HepG2 (cell line): ENCODE data around the gene FNDC10. TPM values are rescaled to one million over a fixed set of nuclear protein-coding genes. Genes with fewer than 3 reads are reported as not detected.

Experiments
- AFF4 ChIP-seq: sonication (generic); formaldehyde crosslinking; IDR thresholded peaks from 2 replicates; pipeline ENCODE4 v1.4.0; 2020; ENCODE audit warnings: missing genetic modification reagents
- CC2D1A ChIP-seq: sonication (generic); formaldehyde crosslinking; IDR thresholded peaks from 2 replicates; pipeline ENCODE4 v1.8.1; 2023; ENCODE audit warnings: mild to moderate bottlenecking, missing genetic modification reagents
- CEBPB ChIP-seq: IDR thresholded peaks from 2 replicates; pipeline ENCODE4 v1.6.1; 2011; ENCODE audit warnings: low read depth, low read length, improper control_type of control experiment, borderline replicate concordance
- CREB1 ChIP-seq, 2 experiments: fragments of 450-650 bp in 1 of 2; IDR thresholded peaks; 2 replicates each; pipeline ENCODE4 v1.6.1; 2016 to 2017; ENCODE audit warnings: control low read depth in 1 of 2, mild to moderate bottlenecking in 1 of 2, missing compliant biosample characterization in 1 of 2, missing genetic modification characterization in 1 of 2
- FOSL1 ChIP-seq: sonication (generic); formaldehyde crosslinking; IDR thresholded peaks from 2 replicates; pipeline ENCODE4 v1.9.0; 2021; ENCODE audit warnings: missing genetic modification reagents, borderline replicate concordance
- IRF2 ChIP-seq: IDR thresholded peaks from 2 replicates; pipeline ENCODE4 v1.6.1; 2018; ENCODE audit warnings: missing genetic modification reagents, missing compliant biosample characterization
- KDM5B ChIP-seq: sonication (generic); formaldehyde crosslinking; IDR thresholded peaks from 2 replicates; pipeline ENCODE4 v1.4.0; 2020; ENCODE audit warnings: missing genetic modification reagents, mild to moderate bottlenecking, borderline replicate concordance
- KLF11 ChIP-seq: IDR thresholded peaks from 2 replicates; pipeline ENCODE4 v1.6.1; 2016; ENCODE audit warnings: missing compliant biosample characterization
- KLF9 ChIP-seq: IDR thresholded peaks from 2 replicates; pipeline ENCODE4 v1.6.1; 2016; ENCODE audit warnings: low read depth
- PCBP1 ChIP-seq: fragments of 200-400 bp; formaldehyde crosslinking; IDR thresholded peaks from 2 replicates; pipeline ENCODE4 v1.6.1; 2017; ENCODE audit warnings: mild to moderate bottlenecking, low read depth, low read length, borderline replicate concordance
- POLR2G ChIP-seq: fragments of 200-400 bp; formaldehyde crosslinking; IDR thresholded peaks from 2 replicates; pipeline ENCODE4 v1.6.1; 2018; ENCODE audit warnings: mild to moderate bottlenecking, low read depth, low read length, moderate library complexity
- PRMT3 ChIP-seq: sonication (generic); formaldehyde crosslinking; IDR thresholded peaks from 2 replicates; pipeline ENCODE4 v1.8.1; 2022; ENCODE audit warnings: low read depth, mild to moderate bottlenecking, moderate library complexity, missing genetic modification reagents, borderline replicate concordance
- PTBP1 ChIP-seq: fragments of 200-400 bp; formaldehyde crosslinking; IDR thresholded peaks from 2 replicates; pipeline ENCODE4 v1.6.1; 2018; ENCODE audit warnings: low read length, low read depth; ENCODE audit not compliant: poor library complexity, severe bottlenecking
- RAD21 ChIP-seq: fragments of 450-650 bp; formaldehyde crosslinking; IDR thresholded peaks from 2 replicates; pipeline ENCODE4 v1.5.0; 2020; ENCODE audit warnings: mild to moderate bottlenecking
- RBM22 ChIP-seq: fragments of 200-400 bp; formaldehyde crosslinking; optimal IDR thresholded peaks from 2 replicates; pipeline ENCODE3; 2017; ENCODE audit warnings: mild to moderate bottlenecking, low read length, moderate library complexity
- RELA ChIP-seq: sonication (generic); formaldehyde crosslinking; IDR thresholded peaks from 2 replicates; pipeline ENCODE4 v1.4.0; 2020; ENCODE audit warnings: missing genetic modification reagents
- SP4 ChIP-seq: sonication (generic); formaldehyde crosslinking; IDR thresholded peaks from 2 replicates; pipeline ENCODE4 v1.8.1; 2023; ENCODE audit warnings: mild to moderate bottlenecking, missing genetic modification reagents
- TOPORS ChIP-seq: sonication (generic); formaldehyde crosslinking; IDR thresholded peaks from 2 replicates; pipeline ENCODE4 v1.8.0; 2023; ENCODE audit warnings: mild to moderate bottlenecking, missing genetic modification reagents
- ZBTB2 ChIP-seq: sonication (generic); formaldehyde crosslinking; IDR thresholded peaks from 2 replicates; pipeline ENCODE4 v1.8.0; 2022; ENCODE audit warnings: low read depth, missing genetic modification reagents
- ZBTB38 ChIP-seq: sonication (generic); formaldehyde crosslinking; IDR thresholded peaks from 2 replicates; pipeline ENCODE4 v1.5.1; 2020; ENCODE audit warnings: mild to moderate bottlenecking, missing genetic modification reagents
- ZBTB7B ChIP-seq: sonication (generic); formaldehyde crosslinking; IDR thresholded peaks from 2 replicates; pipeline ENCODE4 v1.4.0; 2020; ENCODE audit warnings: missing genetic modification reagents
- ZNF121 ChIP-seq: sonication (generic); formaldehyde crosslinking; IDR thresholded peaks from 2 replicates; pipeline ENCODE4 v1.5.0; 2020; ENCODE audit warnings: mild to moderate bottlenecking, missing genetic modification reagents
- ZNF18 ChIP-seq: sonication (generic); formaldehyde crosslinking; IDR thresholded peaks from 2 replicates; pipeline ENCODE4 v1.8.0; 2022; ENCODE audit warnings: mild to moderate bottlenecking, missing genetic modification reagents; ENCODE audit not compliant: insufficient replicate concordance
- ZNF296 ChIP-seq: sonication (generic); formaldehyde crosslinking; conservative IDR thresholded peaks from 2 replicates; pipeline ENCODE4 v1.5.0; 2020; ENCODE audit warnings: mild to moderate bottlenecking, missing genetic modification reagents
- ZNF615 ChIP-seq: sonication (generic); formaldehyde crosslinking; IDR thresholded peaks from 2 replicates; pipeline ENCODE4 v1.5.0; 2020; ENCODE audit warnings: mild to moderate bottlenecking, missing genetic modification reagents, borderline replicate concordance
- polyA plus RNA-seq, 8 experiments: library from polyadenylated mRNA; depleted of rRNA in 3 of 8; stranded (reverse) in 7 of 8; unstranded in 1 of 8; fragments of >200 nt; fragmentation: Illumina TruSeq in 4 of 8; extraction: Trizol in 4 of 8; gene quantifications; 2 replicates each; pipeline versions ENCODE4 v1.2.1 to v1.2.3, GENCODE V29; 2011 to 2016; ENCODE audit warnings: low read depth in 4 of 8, missing spikeins in 1 of 8, mixed read lengths in 1 of 8; ENCODE audit not compliant: insufficient read depth in 1 of 8
- total RNA-seq, 5 experiments: library from RNA; depleted of rRNA; stranded (reverse); fragments of >200 nt; fragmentation: Illumina TruSeq; extraction: Trizol; gene quantifications; 2 replicates each; pipeline ENCODE4 v1.2.3, GENCODE V29; 2016; ENCODE audit warnings: low read depth in 1 of 5

Gene FNDC10
- total and polyA plus RNA-seq, 2 of the 13 experiments (the other 11 are each of a cell fraction or from before 2014, with no cell fraction given): 2.2 to 2.5 TPM

GRCh38 chr1:1614204-1614953 lies 14.4 kb upstream of the FNDC10 start (continued):
- TF ChIP-seq AFF4 (no peak), PCBP1 (no peak), ZNF615 (CRISPR knock-in tag) (no peak), ZBTB2 (CRISPR knock-in tag) (no peak), PTBP1 (peak; percentile 61), ZNF18 (CRISPR knock-in tag) (no peak), KLF9 (CRISPR knock-in tag) (no peak), RAD21 (CRISPR knock-in tag) (no peak), KDM5B (CRISPR knock-in tag) (no peak), CREB1 (IDR thresholded peaks at IDR 0.05) (no peak), CREB1 (CRISPR knock-in tag; IDR thresholded peaks at IDR 0.05) (peak; percentile 65), ZNF121 (CRISPR knock-in tag) (no peak), TOPORS (CRISPR knock-in tag) (no peak), ZBTB38 (CRISPR knock-in tag) (no peak), CC2D1A (no peak), PRMT3 (no peak), RELA (no peak), POLR2G (0 out of 2 replicates have a peak, but pooled peaks have one; percentile 6), KLF11 (CRISPR knock-in tag) (no peak), ZNF296 (CRISPR knock-in tag) (no peak), CEBPB (no peak), RBM22 (no peak), IRF2 (0 out of 2 replicates have a peak, but pooled peaks have one; percentile 14), ZBTB7B (no peak), SP4 (CRISPR knock-in tag) (no peak), FOSL1 (no peak)
